GM21360 (cell line): ENCODE results near the gene DNAJA2.
"Not testable (repeated sequence)": the region's sequence is repeated elsewhere in the genome, so short reads cannot be mapped to it uniquely, and the experiment has no call there.

Experiments
- ATAC-seq: cut with Tn5 transposase; IDR thresholded peaks from one replicate; pipeline ENCODE4 v1.9.1; 2021; ENCODE audit warnings: mild to moderate bottlenecking, moderate library complexity; ENCODE audit not compliant: unreplicated experiment

The DNAJA2 gene

GRCh38 chr16:46973207-46973995 lies at the start of gene DNAJA2:
Gene DNAJA2, minus strand, starts transcription at chr16:46973674. Its CDS starts 102 bp downstream, at chr16:46973572.
- peak; percentile 79 for ATAC-seq

GRCh38 chr16:47019568-47019967 lies 46.1 kb upstream of the DNAJA2 start:
- ATAC-seq: no peak

DNA sequence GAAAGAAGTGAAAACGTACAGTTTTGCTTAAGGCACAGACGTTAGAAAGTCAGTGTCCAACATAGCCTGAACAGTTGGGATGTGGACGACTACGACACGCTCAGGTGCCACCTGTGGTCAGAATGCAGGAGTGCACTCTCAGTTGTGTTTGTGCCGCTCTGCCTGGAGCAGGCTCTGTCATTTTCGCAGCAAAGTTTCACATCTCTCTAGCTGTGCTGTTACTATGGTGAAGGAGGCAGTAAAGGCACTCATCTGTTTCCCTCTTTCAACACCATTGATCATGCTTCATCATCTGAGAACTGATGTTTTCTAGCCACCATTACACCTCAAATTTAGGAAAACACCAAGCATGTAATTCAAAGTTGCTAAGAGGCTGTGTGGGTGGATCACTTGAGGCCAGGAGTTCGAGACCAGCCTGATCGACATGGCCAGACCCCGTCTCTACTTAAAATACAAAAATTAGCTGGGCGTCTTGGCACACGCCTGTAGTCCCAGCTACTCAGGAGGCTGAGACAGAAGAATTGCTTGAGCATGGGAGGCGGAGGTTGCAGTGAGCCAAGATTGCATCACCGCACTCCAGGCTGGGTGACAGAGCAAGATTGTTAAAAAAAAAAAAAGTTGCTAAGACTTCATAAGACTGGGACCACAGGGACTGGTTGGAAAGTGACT lies 44.9 kb upstream of the DNAJA2 start:
- ATAC-seq: peak; percentile 99

DNA sequence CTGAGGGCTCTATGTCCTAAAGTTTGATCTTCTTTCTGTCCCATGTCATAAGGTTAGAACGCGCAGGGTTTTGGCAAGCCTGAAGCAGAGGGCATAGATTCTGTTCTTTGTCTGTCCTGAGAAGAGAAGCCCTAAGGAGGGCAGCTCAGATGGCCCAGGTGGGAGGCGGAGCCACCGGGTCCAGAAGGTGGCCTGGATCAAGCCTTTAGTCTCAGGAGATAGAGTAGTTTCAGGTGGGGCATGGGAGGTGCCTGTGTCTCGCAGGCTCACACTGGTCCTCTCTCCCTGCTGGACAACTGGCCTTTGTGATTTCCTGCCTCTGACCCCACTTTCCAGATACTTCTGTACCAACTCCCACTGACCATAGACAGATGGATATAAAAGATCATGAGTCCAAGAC lies 44.2 kb upstream of the DNAJA2 start:
- no peak for ATAC-seq

- no peak for ATAC-seq
Observed at GRCh38 chr16:47016700-47017133, 43.2 kb upstream of the DNAJA2 start.

DNA sequence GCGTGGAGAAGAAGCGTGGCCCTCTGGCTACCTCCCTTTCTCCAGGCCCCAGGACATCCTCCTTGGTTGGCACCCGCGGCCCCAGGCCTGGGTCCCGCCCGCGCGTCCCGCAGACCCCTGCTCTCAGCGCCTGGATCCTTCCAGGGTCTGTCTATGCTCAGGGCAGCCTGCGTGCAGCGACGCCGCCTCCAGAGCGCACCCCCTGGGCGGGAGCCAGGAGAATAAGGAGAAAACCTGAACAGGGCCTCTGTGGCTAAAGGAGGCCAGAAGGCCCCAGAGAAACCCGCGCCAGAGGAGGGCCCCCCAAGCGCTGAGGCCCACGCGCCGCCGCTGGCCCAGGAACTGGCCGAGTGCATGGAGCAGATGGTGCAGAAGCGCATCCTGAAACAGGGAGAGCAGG lies 40.4 kb upstream of the DNAJA2 start:
- ATAC-seq: no peak

DNA sequence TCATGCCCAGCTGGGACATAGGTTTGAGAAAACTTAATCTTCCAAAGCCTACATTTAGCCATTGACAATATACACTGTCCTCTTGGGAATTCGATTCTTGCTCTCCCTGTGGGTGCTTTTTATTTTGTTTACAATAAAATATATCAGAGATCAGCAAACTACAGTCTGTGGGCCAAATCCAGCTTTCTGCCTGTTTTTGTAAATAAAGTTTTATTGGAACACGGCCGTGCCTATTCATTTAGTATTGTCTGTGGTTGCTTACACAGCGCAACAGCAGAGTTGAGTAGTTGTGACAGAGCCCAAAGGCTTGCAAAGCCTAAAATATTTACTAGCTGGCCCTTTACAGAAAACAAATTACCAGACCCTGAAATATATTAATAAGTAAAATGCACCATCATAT lies 39.7 kb upstream of the DNAJA2 start:
- ATAC-seq: no peak

GRCh38 chr16:47010812-47011211 lies 37.3 kb upstream of the DNAJA2 start:
- ATAC-seq: not testable (repeated sequence)

DNA sequence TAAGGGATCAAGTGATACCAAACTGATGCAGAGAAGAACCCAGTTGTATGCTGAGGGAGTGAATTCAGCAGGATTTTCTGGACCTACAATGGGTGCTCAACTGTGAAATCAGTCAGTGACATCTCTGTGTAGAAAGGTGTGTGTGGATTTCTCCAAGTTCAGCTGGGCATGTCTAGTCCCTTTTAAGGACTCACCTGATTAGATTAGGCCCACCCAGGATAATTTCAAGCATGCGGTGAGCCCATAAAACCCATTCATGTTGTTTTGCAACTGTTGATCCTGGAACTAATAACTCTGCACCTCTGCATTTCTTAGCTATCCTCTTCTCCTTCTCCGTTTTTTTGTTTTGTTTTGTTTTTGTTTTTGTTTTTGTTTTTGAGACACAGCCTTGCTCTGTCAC lies 35.1 kb upstream of the DNAJA2 start:
- no peak for ATAC-seq

- no peak for ATAC-seq
Observed at GRCh38 chr16:47008174-47008573, 34.7 kb upstream of the DNAJA2 start.

DNA sequence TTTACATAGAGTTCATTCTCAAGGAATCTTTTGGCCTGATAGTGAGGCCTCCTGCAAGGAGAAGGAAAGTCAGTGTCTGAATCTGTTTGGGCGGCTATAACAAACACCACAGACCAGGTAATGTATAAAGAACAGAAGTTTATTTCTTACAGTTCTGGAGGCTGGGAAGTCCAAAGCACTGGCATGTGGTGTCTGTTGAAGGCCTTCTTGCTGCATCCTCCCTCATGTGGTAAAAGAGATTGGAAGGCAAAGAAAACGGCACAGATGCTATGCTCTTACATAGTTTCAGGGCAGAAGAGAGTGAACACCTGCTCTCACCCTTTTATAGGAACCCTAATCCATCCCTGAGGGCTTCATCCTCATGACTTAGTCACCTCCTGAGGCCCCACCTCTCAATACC lies 31.2 kb upstream of the DNAJA2 start:
- ATAC-seq: no peak

- ATAC-seq: not testable (repeated sequence)
Observed at GRCh38 chr16:47000066-47000465, 26.6 kb upstream of the DNAJA2 start.

- no peak for ATAC-seq
Observed at GRCh38 chr16:46997844-46998243, 24.4 kb upstream of the DNAJA2 start.

GRCh38 chr16:46996952-46997458 lies 23.5 kb upstream of the DNAJA2 start:
- no peak for ATAC-seq

GRCh38 chr16:46996391-46996790 lies 22.9 kb upstream of the DNAJA2 start:
- no peak for ATAC-seq

DNA sequence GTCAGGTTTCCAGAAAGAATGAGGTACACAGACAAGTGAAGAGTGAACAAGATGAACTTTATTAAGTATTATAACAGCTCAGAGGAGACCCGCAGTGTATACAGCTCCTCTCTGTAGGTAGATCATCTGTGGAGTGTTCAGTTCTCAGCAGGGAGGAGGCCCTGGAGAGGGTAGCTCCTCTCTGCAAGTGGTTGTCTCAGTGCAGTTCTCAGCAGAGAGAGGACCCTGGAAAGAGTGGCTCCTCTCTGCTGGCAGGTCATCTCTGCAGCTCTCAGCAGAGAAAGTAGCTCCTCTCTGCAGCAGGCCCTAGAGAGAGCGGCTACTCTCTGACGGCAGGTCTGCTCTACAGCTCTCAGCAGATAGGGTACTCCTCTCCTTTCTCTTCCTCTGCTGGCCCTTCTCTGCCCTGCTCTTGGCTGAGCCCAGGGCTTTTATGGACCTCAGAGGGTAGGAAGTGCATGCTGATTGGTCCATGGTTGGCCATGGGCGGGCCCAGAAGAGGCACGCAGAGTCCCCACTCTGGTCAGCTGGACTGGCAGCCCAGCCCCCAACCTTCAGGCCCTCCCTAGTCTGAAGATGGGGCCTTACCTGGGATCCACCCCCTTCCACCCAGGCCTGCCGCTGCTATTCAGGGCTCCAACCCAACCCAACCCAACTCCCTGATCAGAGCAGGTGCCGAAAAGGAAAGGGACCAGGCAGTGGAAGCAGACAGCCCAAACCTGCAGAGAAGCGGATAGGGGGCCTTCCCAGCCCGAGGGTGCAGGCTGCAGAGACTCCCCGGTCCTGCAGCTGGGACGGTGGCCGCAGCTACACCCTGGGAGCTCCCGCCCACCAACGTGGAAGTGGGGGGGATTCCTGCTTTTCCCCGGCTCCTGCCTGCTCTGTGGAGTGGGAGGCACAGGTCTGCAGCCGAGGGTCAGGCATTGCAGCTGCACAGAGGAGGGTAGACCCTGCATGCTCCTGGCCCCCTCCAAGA lies 18.5 kb upstream of the DNAJA2 start:
- no peak for ATAC-seq

DNA sequence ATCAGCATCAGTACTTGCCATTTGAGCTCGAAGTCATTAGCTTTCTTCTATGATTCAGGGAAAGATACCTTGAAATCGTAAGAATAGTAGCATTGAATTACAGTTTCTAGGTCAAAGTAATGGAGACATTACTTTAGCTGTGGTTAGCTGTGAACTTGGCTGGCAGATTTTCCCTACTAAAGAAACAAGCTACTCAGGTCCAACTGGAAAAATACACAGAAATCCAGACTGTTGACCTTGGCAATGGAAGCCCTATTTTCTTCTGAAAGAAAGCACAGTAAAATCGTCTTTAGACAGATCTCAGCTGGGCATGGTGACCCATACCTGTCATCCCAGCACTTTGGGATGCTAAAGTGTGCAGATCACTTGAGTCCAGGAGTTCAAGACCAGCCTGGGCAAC lies 13.4 kb upstream of the DNAJA2 start:
- no peak for ATAC-seq

DNA sequence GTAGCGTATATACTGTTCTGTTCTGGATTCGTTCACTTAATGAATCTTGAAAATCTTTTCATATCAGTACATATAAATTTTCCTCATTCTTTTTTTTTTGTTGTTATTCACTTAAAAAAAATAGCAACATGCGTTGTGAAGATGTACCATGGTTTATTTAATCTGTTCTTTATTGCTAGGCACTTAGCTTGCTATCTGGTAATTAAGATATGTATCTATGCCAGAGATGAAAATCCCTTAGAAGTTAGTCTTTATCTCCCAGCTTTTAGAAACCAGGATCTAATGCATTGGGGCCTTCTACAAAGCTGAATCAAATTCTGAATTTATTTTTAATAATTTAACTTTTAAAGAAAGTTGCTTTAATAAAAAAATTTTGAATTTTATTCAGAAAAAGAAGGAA lies 13.0 kb upstream of the DNAJA2 start:
- no peak for ATAC-seq

DNA sequence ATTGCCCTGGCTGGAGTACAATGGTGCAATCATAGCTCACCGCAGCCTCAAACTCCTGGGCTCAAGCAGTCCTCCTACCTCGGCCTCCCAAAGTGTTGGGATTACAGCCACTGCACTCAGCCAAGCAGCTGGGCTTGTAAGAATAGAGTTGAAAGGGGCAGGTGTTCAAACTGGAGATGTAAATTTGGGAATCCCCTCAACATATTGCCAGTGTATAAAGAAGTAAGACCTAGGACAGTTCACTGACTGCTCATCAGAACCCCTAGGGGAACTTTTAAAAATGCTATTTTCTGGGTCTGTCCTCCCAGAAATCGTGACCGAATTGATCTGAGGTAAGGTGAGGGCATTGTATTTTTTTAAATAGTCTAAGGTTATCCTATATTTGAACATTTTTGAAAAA lies 8.9 kb upstream of the DNAJA2 start:
- peak; percentile 54 for ATAC-seq

DNA sequence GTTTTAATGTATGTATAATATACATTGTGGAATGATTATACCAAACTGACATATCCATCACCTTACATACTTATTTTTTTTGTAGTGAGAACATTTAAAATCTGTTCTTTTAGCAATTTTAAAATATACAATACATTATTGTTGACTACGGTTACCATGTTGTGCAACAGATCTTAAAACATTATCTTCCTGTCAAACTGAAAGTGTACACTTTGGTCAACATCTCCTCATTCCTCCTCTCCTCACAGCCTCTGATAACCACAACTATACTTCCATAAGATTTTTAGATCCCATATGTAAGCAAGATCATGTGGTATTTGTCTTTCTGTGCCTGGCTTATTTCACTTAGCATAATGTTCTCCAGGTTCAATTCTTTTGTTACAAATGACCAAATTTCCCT lies 7.5 kb upstream of the DNAJA2 start:
- no peak for ATAC-seq

DNA sequence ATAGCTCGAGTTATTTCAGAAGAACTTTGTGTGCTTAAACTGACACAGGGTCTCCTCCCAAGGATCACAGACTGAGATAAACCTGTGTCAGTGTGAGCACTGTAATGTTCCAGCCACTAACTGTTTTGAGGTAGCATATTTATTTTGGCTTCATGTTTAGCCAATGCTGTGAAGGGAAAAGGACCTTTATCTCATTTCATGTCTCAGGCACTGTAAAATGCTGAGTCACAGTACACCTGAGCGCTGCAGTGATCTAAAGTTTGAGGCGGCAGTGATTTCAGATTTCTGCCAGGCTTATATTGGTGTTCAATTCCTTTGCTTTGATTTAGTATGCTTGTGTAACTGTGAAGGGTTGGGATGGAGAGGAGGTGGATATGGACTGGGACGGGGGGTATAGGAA lies 3.1 kb upstream of the DNAJA2 start:
- ATAC-seq: no peak
